BE2C (cell line): ENCODE data around the gene TYSND1.

Experiments
- DNase-seq: peaks from one replicate; pipeline ENCODE4 v3.0.0-alpha.2; 2020
- H3K27me3 ChIP-seq: fragments of 250-450 bp; sonication (Bioruptor Pico); 2 replicates; pipeline ENCODE4 v1.5.1; 2020; ENCODE audit warnings: mild to moderate bottlenecking
- H3K36me3 ChIP-seq: fragments of 250-450 bp; sonication (Bioruptor Pico); 2 replicates; pipeline ENCODE4 v1.5.1; 2020; ENCODE audit warnings: mild to moderate bottlenecking
- H3K4me1 ChIP-seq: fragments of 250-450 bp; sonication (Bioruptor Pico); 2 replicates; pipeline ENCODE4 v1.5.1; 2020
- H3K4me3 ChIP-seq: 2 replicates; pipeline ENCODE4 v1.5.1; 2011; ENCODE audit warnings: low read depth, low read length
- H3K9me3 ChIP-seq: fragments of 250-450 bp; sonication (Bioruptor Pico); 2 replicates; pipeline ENCODE4 v1.5.1; 2020
- TF ChIP-seq, protein P1 (sequence below): IDR thresholded peaks from 2 replicates; pipeline ENCODE4 v1.5.1; 2012; ENCODE audit warnings: mild to moderate bottlenecking, low read depth, low read length

The TYSND1 gene

GRCh38 chr10:70098271-70098670, 48.2 kb downstream of the TYSND1 start:
- H3K36me3 ChIP-seq = peaks cover 25% of the 10 kb centered on the region
- no peak overlapping the region for H3K4me3 ChIP-seq
- TF ChIP-seq, protein P1, sequence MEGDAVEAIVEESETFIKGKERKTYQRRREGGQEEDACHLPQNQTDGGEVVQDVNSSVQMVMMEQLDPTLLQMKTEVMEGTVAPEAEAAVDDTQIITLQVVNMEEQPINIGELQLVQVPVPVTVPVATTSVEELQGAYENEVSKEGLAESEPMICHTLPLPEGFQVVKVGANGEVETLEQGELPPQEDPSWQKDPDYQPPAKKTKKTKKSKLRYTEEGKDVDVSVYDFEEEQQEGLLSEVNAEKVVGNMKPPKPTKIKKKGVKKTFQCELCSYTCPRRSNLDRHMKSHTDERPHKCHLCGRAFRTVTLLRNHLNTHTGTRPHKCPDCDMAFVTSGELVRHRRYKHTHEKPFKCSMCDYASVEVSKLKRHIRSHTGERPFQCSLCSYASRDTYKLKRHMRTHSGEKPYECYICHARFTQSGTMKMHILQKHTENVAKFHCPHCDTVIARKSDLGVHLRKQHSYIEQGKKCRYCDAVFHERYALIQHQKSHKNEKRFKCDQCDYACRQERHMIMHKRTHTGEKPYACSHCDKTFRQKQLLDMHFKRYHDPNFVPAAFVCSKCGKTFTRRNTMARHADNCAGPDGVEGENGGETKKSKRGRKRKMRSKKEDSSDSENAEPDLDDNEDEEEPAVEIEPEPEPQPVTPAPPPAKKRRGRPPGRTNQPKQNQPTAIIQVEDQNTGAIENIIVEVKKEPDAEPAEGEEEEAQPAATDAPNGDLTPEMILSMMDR = no peak
- no peaks in the 10 kb centered on the region for H3K27me3 ChIP-seq
- DNase-seq = no peak
- no peaks in the 10 kb centered on the region for H3K4me1 ChIP-seq
- no peaks in the 10 kb centered on the region for H3K9me3 ChIP-seq

- Histone ChIP-seq H3K27me3 (no peaks in the 10 kb centered on the region), H3K36me3 (peaks cover 29% of the 10 kb centered on the region), H3K4me1 (no peaks in the 10 kb centered on the region), H3K9me3 (no peaks in the 10 kb centered on the region), H3K4me3 (no peak overlapping the region)
- TF ChIP-seq, protein P1 = no peak
- no peak for DNase-seq
Observed at GRCh38 chr10:70097459-70097858, 49.0 kb downstream of the TYSND1 start.

DNA sequence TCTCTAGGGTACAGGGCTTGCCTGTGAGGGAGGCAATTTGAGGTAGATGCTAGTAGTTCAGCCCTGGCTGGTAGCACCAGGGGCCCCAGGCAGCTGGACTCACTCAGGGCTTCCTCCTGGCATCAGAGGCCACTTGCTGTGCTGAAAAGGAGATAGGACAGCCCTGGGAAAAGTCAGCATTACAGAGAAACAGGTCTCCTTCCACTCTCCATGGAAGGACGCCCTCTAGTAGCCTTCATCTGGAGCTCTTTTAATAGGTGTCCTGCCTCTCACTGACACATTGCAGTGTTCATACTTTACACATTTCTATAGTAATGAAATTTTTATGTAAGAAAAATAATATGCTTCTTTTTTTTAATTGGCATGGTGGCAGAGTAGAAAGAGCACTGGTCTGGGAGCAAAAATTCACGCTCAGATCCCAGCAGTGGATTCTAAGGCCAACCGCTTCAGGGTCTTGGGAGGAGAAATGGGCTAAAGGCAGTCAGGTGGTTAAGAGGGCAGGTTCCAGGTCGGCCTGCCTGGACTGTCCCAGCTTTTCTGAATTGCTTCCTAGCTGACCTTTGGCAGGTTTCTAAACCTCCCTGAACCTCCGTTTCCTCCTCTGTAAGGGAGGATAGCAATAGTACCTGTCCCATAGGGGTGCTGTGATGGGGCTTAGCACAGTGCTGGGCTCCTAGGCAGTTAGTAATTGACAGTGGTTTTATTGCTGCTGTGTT, 49.6 kb downstream of the TYSND1 start:
- Histone ChIP-seq H3K36me3 (peaks cover 32% of the 10 kb centered on the region), H3K27me3 (no peaks in the 10 kb centered on the region), H3K4me1 (no peaks in the 10 kb centered on the region), H3K4me3 (no peak overlapping the region), H3K9me3 (no peaks in the 10 kb centered on the region)
- no peak for DNase-seq
- TF ChIP-seq, protein P1 = no peak

DNA sequence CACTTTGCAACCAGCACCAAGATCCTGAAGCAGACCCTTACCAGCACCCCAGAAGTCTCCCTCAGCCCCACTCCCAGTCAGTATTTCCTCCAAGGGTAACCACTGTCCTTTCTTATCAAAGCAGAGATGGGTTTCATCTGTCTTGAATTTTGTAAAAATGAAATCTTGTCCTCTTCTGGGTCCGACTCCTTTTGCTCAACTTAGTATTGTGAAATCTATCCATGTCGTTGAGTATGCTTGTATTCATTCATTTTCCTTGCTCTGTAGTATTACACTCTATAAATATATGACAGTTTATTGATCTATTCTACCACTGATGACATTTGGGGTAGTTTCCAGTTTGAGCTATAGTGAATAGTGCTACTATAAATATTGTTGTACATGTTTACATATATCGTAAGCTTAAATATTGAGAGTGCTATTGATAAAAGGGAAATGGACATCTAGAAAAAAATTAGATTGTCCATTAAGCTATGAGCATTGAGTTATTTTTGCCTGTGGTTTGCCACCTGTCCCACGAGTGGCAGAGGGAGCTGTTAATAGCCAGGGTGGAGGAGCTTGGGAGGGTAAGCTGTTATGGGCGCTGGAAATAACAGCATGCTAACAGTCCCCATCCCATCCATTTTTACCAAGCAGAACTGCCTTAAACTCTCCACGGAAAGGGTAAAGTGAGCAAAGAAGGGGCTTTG, 50.3 kb downstream of the TYSND1 start:
- no peak for DNase-seq
- H3K9me3 ChIP-seq = no peaks in the 10 kb centered on the region
- TF ChIP-seq, protein P1 = no peak
- H3K36me3 ChIP-seq = peaks cover 26% of the 10 kb centered on the region
- H3K4me1 ChIP-seq = no peaks in the 10 kb centered on the region
- no peaks in the 10 kb centered on the region for H3K27me3 ChIP-seq
- H3K4me3 ChIP-seq = no peak overlapping the region

- H3K4me1 ChIP-seq = no peaks in the 10 kb centered on the region
- H3K4me3 ChIP-seq = no peak overlapping the region
- peaks cover 28% of the 10 kb centered on the region for H3K36me3 ChIP-seq
- TF ChIP-seq, protein P1 = no peak
- no peaks in the 10 kb centered on the region for H3K9me3 ChIP-seq
- no peaks in the 10 kb centered on the region for H3K27me3 ChIP-seq
- DNase-seq = no peak
Observed at GRCh38 chr10:70094250-70094649, 52.2 kb downstream of the TYSND1 start.

GRCh38 chr10:70093335-70093944, 53.1 kb downstream of the TYSND1 start:
- Histone ChIP-seq H3K4me1 (no peaks in the 10 kb centered on the region), H3K4me3 (no peak overlapping the region), H3K9me3 (no peaks in the 10 kb centered on the region), H3K36me3 (peaks cover 28% of the 10 kb centered on the region), H3K27me3 (no peaks in the 10 kb centered on the region)
- no peak for DNase-seq
- TF ChIP-seq, protein P1 = no peak
